Esophagus muscularis mucosa (tissue), 4 donors: ENCODE data around the gene CLTB. TPM values are rescaled to one million over a fixed set of nuclear protein-coding genes. Genes with fewer than 3 reads are reported as not detected.

Experiments
- DNase-seq: peaks from one replicate; pipeline ENCODE4 v3.0.0-alpha.2; 2017; ENCODE audit errors: extremely low spot score
- H3K27ac ChIP-seq, 4 donors: fragments of 200-600 bp; sonication (generic); replicated peaks in 1 of 4; 1 replicate in 3 of 4; 2 replicates in 1 of 4; pipeline ENCODE4 v1.5.1; 2016 to 2019; ENCODE audit warnings: mild to moderate bottlenecking in 1 of 4
- H3K27me3 ChIP-seq, 4 donors: fragments of 200-600 bp; sonication (generic); one replicate each; pipeline versions ENCODE4 v1.5.1 to v1.6.0; 2016 to 2019
- H3K36me3 ChIP-seq, 4 donors: fragments of 200-600 bp; sonication (generic); one replicate each; pipeline ENCODE4 v1.5.1; 2016 to 2019
- H3K4me1 ChIP-seq, 4 donors: fragments of 200-600 bp; sonication (generic); one replicate each; pipeline ENCODE4 v1.5.1; 2016 to 2019
- H3K4me3 ChIP-seq, 4 donors: fragments of 200-600 bp; sonication (generic); 1 replicate in 2 of 4; 2 replicates in 2 of 4; pipeline ENCODE4 v1.5.1; 2016 to 2019; ENCODE audit warnings: mild to moderate bottlenecking in 4 of 4, moderate library complexity in 1 of 4
- H3K9me3 ChIP-seq, 4 donors: fragments of 200-600 bp; sonication (generic); 1 replicate in 3 of 4; 2 replicates in 1 of 4; pipeline ENCODE4 v1.5.1; 2016 to 2019
- CTCF ChIP-seq, 3 experiments: fragments of 200-600 bp in 2 of 3; fragments of 450-650 bp in 1 of 3; sonication (generic) in 2 of 3; IDR thresholded peaks; one replicate each; pipeline ENCODE4 v1.5.1; 2017 to 2019; ENCODE audit warnings: antibody characterized with exemption in 3 of 3, mild to moderate bottlenecking in 2 of 3, moderate library complexity in 1 of 3
- EP300 ChIP-seq: sonication (generic); formaldehyde crosslinking; IDR thresholded peaks from one replicate; pipeline ENCODE4 v1.6.1; 2017; ENCODE audit warnings: antibody characterized with exemption
- POLR2A ChIP-seq: fragments of 450-650 bp; IDR thresholded peaks from one replicate; pipeline ENCODE4 v1.6.1; 2017; ENCODE audit warnings: antibody characterized with exemption, moderate library complexity, mild to moderate bottlenecking, low read depth
- POLR2AphosphoS5 ChIP-seq, 2 donors: sonication (generic); formaldehyde crosslinking; IDR thresholded peaks; one replicate each; pipeline ENCODE4 v1.6.1; 2017; ENCODE audit warnings: antibody characterized with exemption in 2 of 2
- WGBS: methylation state at CpG from one replicate; pipeline ENCODE4 v1.1.5; 2018; 5-methylcytosine and 5-hydroxymethylcytosine counted together
- intact Hi-C: fragments of 100-400 bp; cut with DNase I; formaldehyde crosslinking; loops from one replicate; pipeline ENCODE4 v1.15.1; 2023
- total RNA-seq, 4 donors: library from RNA; depleted of rRNA; stranded (reverse); fragments of >200 nt; gene quantifications; one replicate each; pipeline versions ENCODE4 v1.1.0 to v1.2.1, GENCODE V29; 2016

The CLTB gene
- total RNA-seq, 4 donors from 2014 or later = 220 to 267 (median 239) TPM

GRCh38 chr5:176424181-176424580 is 7.8 kb upstream of the CLTB start:
- Histone ChIP-seq H3K9me3 (no peaks in the 10 kb centered on the region), H3K4me1 (no peaks in the 10 kb centered on the region), H3K27ac (no peak overlapping the region), H3K4me3 (no peak overlapping the region), H3K27me3 (no peaks in the 10 kb centered on the region), H3K36me3 (no peaks in the 10 kb centered on the region)
- WGBS = 89% methylated on average over 3 of the region's 3 CpGs
- TF ChIP-seq CTCF (IDR thresholded peaks at IDR 0.05) (no peak), EP300 (no peak), POLR2AphosphoS5 (IDR thresholded peaks at IDR 0.05) (no peak), POLR2A (no peak)
- no peak for DNase-seq
- intact Hi-C loops = no loop called here

- intact Hi-C loops = no loop called here
- WGBS = 69% methylated on average over 2 of the region's 2 CpGs
- H3K4me3 ChIP-seq = no peak overlapping the region
These were observed 4.7 kb upstream of the CLTB start for GRCh38 chr5:176420972-176421544.

GRCh38 chr5:176420086-176420485 is 3.7 kb upstream of the CLTB start:
- Histone ChIP-seq H3K4me1 (peaks cover 8 to 14% (median 13%) of the 10 kb centered on the region in 4 donors), H3K4me3 (no peak overlapping the region), H3K27ac (no peak overlapping the region), H3K9me3 (no peaks in the 10 kb centered on the region), H3K36me3 (no peaks in the 10 kb centered on the region), H3K27me3 (no peaks in the 10 kb centered on the region)
- DNase-seq = no peak
- 87% methylated on average over 5 of the region's 5 CpGs for WGBS
- intact Hi-C loops = no loop called here
- TF ChIP-seq POLR2A = no peak
- no peak for TF ChIP-seq EP300
- no peak for TF ChIP-seq CTCF (IDR thresholded peaks at IDR 0.05)
- TF ChIP-seq POLR2AphosphoS5 (IDR thresholded peaks at IDR 0.05) = no peak

More at GRCh38 chr5:176420972-176421544, 4.7 kb upstream of the CLTB start:
- no peak for DNase-seq
- TF ChIP-seq POLR2A (no peak), POLR2AphosphoS5 (IDR thresholded peaks at IDR 0.05) (no peak), CTCF (IDR thresholded peaks at IDR 0.05) (no peak), EP300 (no peak)
- Histone ChIP-seq H3K36me3 (no peaks in the 10 kb centered on the region), H3K9me3 (no peaks in the 10 kb centered on the region), H3K4me1 (peaks cover 5 to 8% (median 7%) of the 10 kb centered on the region in 4 donors), H3K27me3 (no peaks in the 10 kb centered on the region), H3K27ac (no peak overlapping the region)

- no peak for DNase-seq
- TF ChIP-seq EP300 = no peak
- TF ChIP-seq POLR2A = no peak
- TF ChIP-seq POLR2AphosphoS5 (IDR thresholded peaks at IDR 0.05) = no peak
- TF ChIP-seq CTCF (IDR thresholded peaks at IDR 0.05) = no peak
- WGBS = 94% methylated on average over 9 of the region's 9 CpGs
- H3K36me3 ChIP-seq = no peaks in the 10 kb centered on the region
- no peaks in the 10 kb centered on the region for H3K9me3 ChIP-seq
- no peak overlapping the region for H3K27ac ChIP-seq
- H3K27me3 ChIP-seq = no peaks in the 10 kb centered on the region
- H3K4me3 ChIP-seq = no peak overlapping the region
- peaks cover 27 to 33% (median 32%) of the 10 kb centered on the region in 4 donors for H3K4me1 ChIP-seq
- intact Hi-C loops = loop anchor here (10.0 kb wide), 1 partner anchor 127 kb away; the partner anchor contains the start of gene CDHR2
These were observed 1.9 kb upstream of the CLTB start for GRCh38 chr5:176418251-176418650.
